Epithelial cell of esophagus (primary cell): Measurements from ENCODE around the gene AIFM1.

Experiments
- DNase-seq: peaks from one replicate; pipeline ENCODE4 v3.0.0; 2010; ENCODE audit warnings: low read depth
- H3K4me3 ChIP-seq: 2 replicates; pipeline ENCODE4 v1.5.1; 2011; ENCODE audit warnings: mild to moderate bottlenecking, low read length, control low read depth
- TF ChIP-seq, protein P1 (sequence below): IDR thresholded peaks from 2 replicates; pipeline ENCODE4 v1.5.1; 2011; ENCODE audit warnings: low read depth, mild to moderate bottlenecking, low read length, control low read depth, inconsistent platforms; ENCODE audit not compliant: insufficient read depth; ENCODE audit errors: missing control alignments

Gene AIFM1

DNA sequence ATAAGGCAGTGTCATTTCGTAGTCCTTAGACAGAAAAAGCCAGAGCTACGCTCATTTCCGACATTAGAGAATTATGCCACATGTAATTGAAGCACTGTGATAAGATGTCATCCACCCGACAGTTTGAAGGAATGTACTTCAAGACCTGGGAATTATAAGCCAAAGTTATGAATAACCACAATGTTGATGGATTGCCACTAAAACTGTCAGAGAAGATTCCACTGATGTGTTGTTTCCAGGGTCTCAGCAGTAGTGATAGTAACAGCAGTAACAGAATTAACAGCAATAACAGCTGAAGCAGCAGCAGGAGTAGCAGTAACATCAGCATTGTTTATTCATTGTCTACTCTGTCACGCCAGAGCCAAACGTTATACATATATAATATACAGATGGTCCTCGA is 30.8 kb upstream of the AIFM1 start:
- no peak for DNase-seq
- H3K4me3 ChIP-seq: no peak overlapping the region
- TF ChIP-seq, protein P1, sequence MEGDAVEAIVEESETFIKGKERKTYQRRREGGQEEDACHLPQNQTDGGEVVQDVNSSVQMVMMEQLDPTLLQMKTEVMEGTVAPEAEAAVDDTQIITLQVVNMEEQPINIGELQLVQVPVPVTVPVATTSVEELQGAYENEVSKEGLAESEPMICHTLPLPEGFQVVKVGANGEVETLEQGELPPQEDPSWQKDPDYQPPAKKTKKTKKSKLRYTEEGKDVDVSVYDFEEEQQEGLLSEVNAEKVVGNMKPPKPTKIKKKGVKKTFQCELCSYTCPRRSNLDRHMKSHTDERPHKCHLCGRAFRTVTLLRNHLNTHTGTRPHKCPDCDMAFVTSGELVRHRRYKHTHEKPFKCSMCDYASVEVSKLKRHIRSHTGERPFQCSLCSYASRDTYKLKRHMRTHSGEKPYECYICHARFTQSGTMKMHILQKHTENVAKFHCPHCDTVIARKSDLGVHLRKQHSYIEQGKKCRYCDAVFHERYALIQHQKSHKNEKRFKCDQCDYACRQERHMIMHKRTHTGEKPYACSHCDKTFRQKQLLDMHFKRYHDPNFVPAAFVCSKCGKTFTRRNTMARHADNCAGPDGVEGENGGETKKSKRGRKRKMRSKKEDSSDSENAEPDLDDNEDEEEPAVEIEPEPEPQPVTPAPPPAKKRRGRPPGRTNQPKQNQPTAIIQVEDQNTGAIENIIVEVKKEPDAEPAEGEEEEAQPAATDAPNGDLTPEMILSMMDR: no peak

DNA sequence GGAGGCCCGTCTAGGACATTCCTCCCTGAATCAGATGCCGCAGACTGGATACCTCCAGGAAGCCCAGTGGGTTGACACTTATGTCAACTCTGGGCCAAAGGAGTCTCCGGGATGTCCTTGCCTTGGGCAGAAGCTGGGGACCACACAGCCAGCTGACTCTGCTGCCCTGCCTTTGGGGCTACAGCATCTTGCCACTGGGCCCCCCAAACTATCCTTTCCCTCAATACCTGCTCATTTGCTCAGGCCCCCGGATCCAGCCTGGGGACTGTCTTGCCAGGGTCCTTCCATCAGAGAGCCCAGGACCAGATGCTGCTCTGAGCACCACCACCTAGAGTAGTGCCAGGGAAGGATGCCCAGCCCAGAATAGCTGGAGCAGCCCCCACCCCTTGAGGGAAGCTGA is 25.2 kb upstream of the AIFM1 start:
- TF ChIP-seq, protein P1: no peak
- no peak overlapping the region for H3K4me3 ChIP-seq
- no peak for DNase-seq

DNA sequence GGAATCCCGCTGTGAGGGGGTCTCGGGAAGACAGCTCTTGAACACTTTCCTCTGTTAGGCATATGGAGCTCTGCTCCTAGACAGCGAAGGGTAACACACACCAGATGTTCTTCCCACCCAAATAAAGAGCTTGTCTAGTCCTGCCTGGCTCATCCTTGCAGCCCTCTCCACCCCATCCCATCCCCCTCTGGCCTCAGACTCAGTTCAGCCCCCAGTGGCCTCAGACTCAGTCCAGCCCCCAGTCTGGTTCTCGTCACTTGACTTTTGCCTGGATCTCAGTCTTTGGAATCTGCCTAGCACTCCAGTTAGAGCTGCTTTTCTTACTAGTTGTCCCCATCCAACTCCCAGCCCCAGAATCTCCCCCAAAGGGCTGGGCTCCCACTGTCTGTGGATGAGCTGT is 21.0 kb upstream of the AIFM1 start:
- no peak for DNase-seq
- H3K4me3 ChIP-seq: no peak overlapping the region
- TF ChIP-seq, protein P1: no peak

DNA sequence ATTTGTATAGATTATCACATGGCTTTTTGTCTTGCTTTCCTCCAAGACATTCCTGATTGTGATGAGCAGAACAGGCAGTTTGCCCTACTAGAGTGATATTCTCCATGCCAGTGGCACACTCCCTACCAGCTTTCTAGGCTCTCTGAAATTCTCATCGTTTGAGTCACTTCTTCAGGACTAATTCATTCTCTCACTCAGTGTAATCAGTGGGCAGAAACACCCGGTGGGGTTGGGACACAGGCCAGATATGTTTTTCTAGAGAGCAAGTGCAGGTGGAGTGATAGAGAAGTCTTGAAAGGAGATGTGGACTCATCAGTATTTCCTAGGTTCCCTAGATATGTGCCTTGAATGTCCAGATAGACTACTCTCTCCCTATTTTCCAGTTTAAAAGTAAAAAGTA is 19.2 kb upstream of the AIFM1 start:
- TF ChIP-seq, protein P1: no peak
- peak; percentile 10 for DNase-seq
- no peak overlapping the region for H3K4me3 ChIP-seq

DNA sequence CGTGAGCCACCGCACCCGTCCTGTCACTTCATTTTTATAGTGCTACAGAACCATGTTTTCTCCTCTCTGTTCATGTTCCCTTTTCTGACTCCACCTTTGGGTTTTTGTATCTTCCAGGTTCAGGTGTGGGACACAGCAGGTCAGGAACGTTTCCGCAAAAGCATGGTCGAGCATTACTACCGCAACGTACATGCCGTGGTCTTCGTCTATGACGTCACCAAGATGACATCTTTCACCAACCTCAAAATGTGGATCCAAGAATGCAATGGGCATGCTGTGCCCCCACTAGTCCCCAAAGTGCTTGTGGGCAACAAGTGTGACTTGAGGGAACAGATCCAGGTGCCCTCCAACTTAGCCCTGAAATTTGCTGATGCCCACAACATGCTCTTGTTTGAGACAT is 18.5 kb upstream of the AIFM1 start:
- TF ChIP-seq, protein P1: no peak
- H3K4me3 ChIP-seq: no peak overlapping the region
- no peak for DNase-seq

DNA sequence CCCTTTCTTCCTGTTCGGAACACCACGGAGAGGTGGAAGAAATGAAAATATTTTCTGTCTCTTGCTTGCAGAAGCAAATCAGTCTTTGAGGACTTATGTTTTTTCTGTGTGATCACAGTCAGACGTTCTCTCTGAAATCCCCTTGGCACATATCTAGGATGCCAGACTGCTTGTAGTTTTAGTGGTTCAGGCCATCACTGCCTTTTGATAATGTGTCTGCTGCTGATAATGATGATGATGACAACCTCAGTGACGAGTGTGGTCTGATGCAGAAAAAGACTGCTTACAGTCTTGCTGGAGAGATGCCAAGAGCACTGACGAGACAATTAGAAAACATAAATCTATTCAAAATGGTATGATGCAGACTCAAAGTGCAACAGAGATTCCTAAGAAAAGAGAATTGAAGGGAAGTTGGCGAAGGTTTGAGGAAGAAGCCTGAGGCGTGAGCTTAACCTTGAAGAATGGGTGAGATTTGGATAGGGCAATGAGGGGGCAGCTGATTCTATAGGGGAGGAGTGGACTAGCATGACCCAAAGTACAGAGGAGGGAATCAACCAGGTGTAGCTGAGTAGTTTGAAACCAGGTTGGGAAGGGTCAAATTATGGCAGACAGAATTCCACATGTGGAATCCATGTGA is 14.1 kb upstream of the AIFM1 start:
- TF ChIP-seq, protein P1: no peak
- DNase-seq: peak; percentile 11
- H3K4me3 ChIP-seq: no peak overlapping the region

DNA sequence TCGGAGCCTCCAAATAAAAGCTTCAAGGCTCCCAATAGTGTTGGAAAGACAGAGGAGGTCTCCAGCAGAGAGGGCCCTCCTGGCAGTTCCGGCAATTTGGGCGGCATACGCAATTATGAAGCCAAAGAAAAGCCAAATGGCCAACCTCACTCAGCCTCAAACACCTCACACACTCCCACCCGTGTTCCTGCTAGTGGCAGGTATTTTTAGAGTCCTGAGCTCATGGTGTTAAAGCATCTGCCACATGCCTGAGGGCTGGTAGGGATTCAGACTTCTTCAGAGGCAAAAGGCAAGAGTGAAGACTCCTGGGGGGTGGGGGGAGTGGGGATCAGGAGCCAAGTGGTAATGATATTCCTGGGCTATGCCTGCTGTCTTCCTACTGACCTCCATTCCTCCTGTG is 13.5 kb upstream of the AIFM1 start:
- TF ChIP-seq, protein P1: no peak
- DNase-seq: no peak
- no peak overlapping the region for H3K4me3 ChIP-seq
